Measurements from ENCODE around the gene PRSS57. TPM values are rescaled to one million over a fixed set of nuclear protein-coding genes. Genes with fewer than 3 reads are reported as not detected.

The PRSS57 gene
- total RNA-seq, 2 experiments from 2014 or later = not detected

GRCh38 chr19:657611-658010 lies 37.6 kb downstream of the PRSS57 start:
- H4K20me1 ChIP-seq (ENCODE audit: insufficient read depth, low read length) = peaks cover 19% of the 10 kb centered on the region
- peaks cover 89% of the 10 kb centered on the region for H3K36me3 ChIP-seq (ENCODE audit: insufficient read depth, low read length)

DNA sequence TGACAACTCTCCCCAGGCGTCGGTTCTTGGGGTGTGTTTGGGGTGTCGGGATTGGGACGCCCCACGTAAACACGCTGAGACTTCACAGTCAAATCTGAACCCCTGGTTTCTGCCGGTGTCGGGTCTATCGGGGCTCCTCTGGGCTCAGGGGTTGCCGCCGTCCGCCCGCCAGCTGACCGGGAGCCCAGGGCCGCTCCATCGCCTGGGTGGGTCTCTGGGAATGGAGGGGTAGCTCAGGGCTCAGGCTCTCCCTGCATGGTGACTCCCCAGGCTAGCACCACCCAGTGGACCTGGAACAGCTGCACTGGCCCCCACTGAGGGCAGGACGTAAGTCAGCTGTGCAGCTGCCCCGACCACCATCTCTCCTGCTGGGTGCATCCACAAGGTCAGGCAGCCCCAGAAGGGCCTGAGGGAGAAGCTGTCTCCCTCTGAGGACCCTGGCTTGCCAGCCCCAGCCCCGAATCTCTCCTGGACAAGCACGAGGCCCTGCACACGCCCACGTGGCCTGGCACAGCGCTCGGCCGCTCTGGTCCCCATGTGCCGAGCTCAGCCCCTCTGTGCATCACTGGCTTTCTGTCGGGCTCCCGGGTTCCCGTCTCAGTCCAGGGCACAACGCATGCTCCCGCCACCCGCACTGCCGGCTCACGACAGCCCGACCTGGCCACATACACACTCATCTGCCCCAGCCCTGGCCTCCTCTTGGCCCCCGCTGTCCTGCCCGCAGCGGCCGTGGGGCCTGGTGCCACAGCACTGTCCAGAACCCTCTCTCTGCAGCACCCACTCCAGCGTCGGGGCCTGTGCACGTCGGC lies 38.3 kb downstream of the PRSS57 start:
- no peak overlapping the region for H3K4me3 ChIP-seq (ENCODE audit: low read depth, low read length, poor library complexity, severe bottlenecking)
- no peak overlapping the region for H3K4me2 ChIP-seq (ENCODE audit: low read length)
- TF ChIP-seq EZH2phosphoT487 (IDR thresholded peaks at IDR 0.05; ENCODE audit: borderline replicate concordance, low read depth, low read length) (no peak), CTCF (conservative IDR thresholded peaks at IDR 0.05; ENCODE audit: low read length) (no peak)
- peaks cover 25% of the 10 kb centered on the region for H3K4me1 ChIP-seq (ENCODE audit: insufficient read depth, low read length, poor library complexity, severe bottlenecking)
- H3K36me3 ChIP-seq (ENCODE audit: insufficient read depth, low read length) = peaks cover 92% of the 10 kb centered on the region
- no peak overlapping the region for H3K27ac ChIP-seq (ENCODE audit: low read depth, low read length, poor library complexity, severe bottlenecking)
- intact Hi-C loops (cut with micrococcal nuclease; ENCODE audit: unreplicated experiment) = no loop called here
- POLR2A ChIA-PET = no interaction called here
- BruUV-seq (replicated peaks) = no TSS peak
- H2AFZ ChIP-seq (ENCODE audit: low read length) = no peak overlapping the region
- CTCF ChIA-PET (ENCODE audit: unreplicated experiment) = no interaction called here
- peaks cover 18% of the 10 kb centered on the region for H4K20me1 ChIP-seq (ENCODE audit: insufficient read depth, low read length)
- H3K9me3 ChIP-seq (ENCODE audit: low read length) = no peaks in the 10 kb centered on the region
- no peak for DNase-seq (ENCODE audit: low spot score)
- H3K9me2 ChIP-seq (ENCODE audit: insufficient read depth, low read length) = no peaks in the 10 kb centered on the region
- peaks cover 97% of the 10 kb centered on the region for H3K79me2 ChIP-seq (ENCODE audit: insufficient read depth, low read depth, low read length)

More at GRCh38 chr19:657611-658010, 37.6 kb downstream of the PRSS57 start:
- Histone ChIP-seq H2AFZ (ENCODE audit: low read length) (no peak overlapping the region), H3K9me3 (ENCODE audit: low read length) (no peaks in the 10 kb centered on the region), H3K27ac (ENCODE audit: low read depth, low read length, poor library complexity, severe bottlenecking) (no peak overlapping the region), H3K4me1 (ENCODE audit: insufficient read depth, low read length, poor library complexity, severe bottlenecking) (peaks cover 25% of the 10 kb centered on the region), H3K9me2 (ENCODE audit: insufficient read depth, low read length) (no peaks in the 10 kb centered on the region), H3K4me2 (ENCODE audit: low read length) (no peak overlapping the region), H3K4me3 (ENCODE audit: low read depth, low read length, poor library complexity, severe bottlenecking) (no peak overlapping the region), H3K79me2 (ENCODE audit: insufficient read depth, low read depth, low read length) (peaks cover 100% of the 10 kb centered on the region)
- DNase-seq (ENCODE audit: low spot score) = no peak
- TF ChIP-seq CTCF (conservative IDR thresholded peaks at IDR 0.05; ENCODE audit: low read length) (no peak), EZH2phosphoT487 (IDR thresholded peaks at IDR 0.05; ENCODE audit: borderline replicate concordance, low read depth, low read length) (no peak)
- ChIA-PET POLR2A (no interaction called here), CTCF (ENCODE audit: unreplicated experiment) (no interaction called here)
- intact Hi-C loops (cut with micrococcal nuclease; ENCODE audit: unreplicated experiment) = no loop called here
- BruUV-seq (replicated peaks) = no TSS peak

DNA sequence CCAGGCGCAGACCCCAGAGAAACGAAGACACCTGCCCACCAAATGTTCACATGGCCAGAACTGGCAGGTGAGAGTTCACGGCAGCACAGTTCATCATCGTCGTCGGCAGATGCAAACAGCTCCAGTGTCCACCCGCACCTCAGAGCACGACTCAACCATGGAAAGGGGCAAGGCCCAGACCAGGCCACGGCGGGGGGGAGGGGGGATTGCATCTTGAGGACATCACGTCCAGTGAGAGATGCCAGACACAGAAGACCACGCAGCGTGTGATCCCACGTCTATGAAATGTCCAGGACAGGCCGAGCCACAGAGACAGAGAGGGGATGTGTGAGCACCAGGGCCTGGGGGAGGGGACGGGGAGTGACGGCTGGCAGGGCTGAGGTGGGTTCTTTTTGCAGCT lies 39.6 kb downstream of the PRSS57 start:
- H3K36me3 ChIP-seq (ENCODE audit: insufficient read depth, low read length) = peaks cover 93% of the 10 kb centered on the region
- TF ChIP-seq EZH2phosphoT487 (IDR thresholded peaks at IDR 0.05; ENCODE audit: borderline replicate concordance, low read depth, low read length) (no peak), CTCF (conservative IDR thresholded peaks at IDR 0.05; ENCODE audit: low read length) (no peak)
- peaks cover 6% of the 10 kb centered on the region for H4K20me1 ChIP-seq (ENCODE audit: insufficient read depth, low read length)
- H3K79me2 ChIP-seq (ENCODE audit: insufficient read depth, low read depth, low read length) = peaks cover 84% of the 10 kb centered on the region
- DNase-seq (ENCODE audit: low spot score) = no peak
- no peak overlapping the region for H2AFZ ChIP-seq (ENCODE audit: low read length)
- H3K27ac ChIP-seq (ENCODE audit: low read depth, low read length, poor library complexity, severe bottlenecking) = no peak overlapping the region
- intact Hi-C loops (cut with micrococcal nuclease; ENCODE audit: unreplicated experiment) = no loop called here
- ChIA-PET POLR2A (no interaction called here), CTCF (ENCODE audit: unreplicated experiment) (interaction anchor here (0.5 kb wide), 1 partner anchor 48 kb away, joined by 3 read pairs; no protein-coding TSS in a partner anchor)
- peaks cover 20% of the 10 kb centered on the region for H3K4me1 ChIP-seq (ENCODE audit: insufficient read depth, low read length, poor library complexity, severe bottlenecking)
- H3K4me2 ChIP-seq (ENCODE audit: low read length) = no peak overlapping the region
- H3K9me2 ChIP-seq (ENCODE audit: insufficient read depth, low read length) = no peaks in the 10 kb centered on the region
- no TSS peak for BruUV-seq (replicated peaks)
- no peak overlapping the region for H3K4me3 ChIP-seq (ENCODE audit: low read depth, low read length, poor library complexity, severe bottlenecking)
- no peaks in the 10 kb centered on the region for H3K9me3 ChIP-seq (ENCODE audit: low read length)
